B cell (primary cell): ENCODE measurements around the gene ZNF362. TPM values are rescaled to one million over a fixed set of nuclear protein-coding genes. Genes with fewer than 3 reads are reported as not detected.

Source experiments
- ATAC-seq: fragments of 200-7000 bp; cut with Tn5 transposase; one replicate; pipeline ENCODE4 v1.10.0; 2021; ENCODE audit warnings: low read depth, mild to moderate bottlenecking, moderate number of reproducible peaks, moderate library complexity
- CTCF ChIA-PET: fragments of 350-600 bp; sonication (Branson Sonifier 250); formaldehyde crosslinking; loops from one replicate; lab custom pipeline; 2021; ENCODE audit warnings: antibody characterized with exemption, inconsistent platforms; lab: Charles Lee
- POLR2A ChIA-PET: fragments of 350-600 bp; sonication (Branson Sonifier 250); formaldehyde crosslinking; loops from one replicate; lab custom pipeline; 2021; ENCODE audit warnings: antibody characterized with exemption; lab: Charles Lee
- DNase-seq: peaks from one replicate; pipeline ENCODE4 v3.0.0; 2013
- H2AFZ ChIP-seq: 2 replicates; pipeline ENCODE4 v1.6.1; 2012; ENCODE audit warnings: mild to moderate bottlenecking, low read depth, low read length; ENCODE audit not compliant: insufficient read depth, poor library complexity, severe bottlenecking
- H3K27ac ChIP-seq, 2 donors: 1 replicate in 1 of 2; 2 replicates in 1 of 2; pipeline ENCODE4 v1.5.1; 2012 to 2013; ENCODE audit warnings: low read length in 2 of 2, mild to moderate bottlenecking in 2 of 2, moderate library complexity in 1 of 2
- H3K27me3 ChIP-seq, 4 experiments: fragments of 200-600 bp in 1 of 4; sonication (generic) in 1 of 4; replicated peaks in 1 of 4; 1 replicate in 2 of 4; 2 replicates in 2 of 4; pipeline versions ENCODE4 v1.6.1 to v1.7.0; 2013 to 2016; ENCODE audit warnings: low read length in 3 of 4, mild to moderate bottlenecking in 2 of 4, mixed read lengths in 1 of 4, moderate library complexity in 1 of 4; ENCODE audit not compliant: insufficient read depth in 4 of 4, control insufficient read depth in 3 of 4; ENCODE audit errors: control extremely low read depth in 1 of 4
- H3K36me3 ChIP-seq, 2 experiments: replicated peaks in 1 of 2; 1 replicate in 1 of 2; 2 replicates in 1 of 2; pipeline versions ENCODE4 v1.6.1 to v1.7.1; 2013; ENCODE audit warnings: low read length in 1 of 2; ENCODE audit not compliant: insufficient read depth in 2 of 2, control insufficient read depth in 1 of 2; ENCODE audit errors: control extremely low read depth in 1 of 2, extremely low read depth in 1 of 2
- H3K4me1 ChIP-seq, 2 donors: fragments of 200-600 bp in 1 of 2; sonication (generic) in 1 of 2; 1 replicate in 1 of 2; 2 replicates in 1 of 2; pipeline versions ENCODE4 v1.5.1 to v1.6.1; 2013 to 2017; ENCODE audit warnings: low read length in 2 of 2; ENCODE audit not compliant: control insufficient read depth in 2 of 2, insufficient read depth in 2 of 2
- H3K4me2 ChIP-seq: replicated peaks from 2 replicates; pipeline ENCODE3; 2012; ENCODE audit warnings: mild to moderate bottlenecking, low read depth, low read length; ENCODE audit not compliant: poor library complexity, severe bottlenecking
- H3K4me3 ChIP-seq, 5 experiments: fragments of 200-600 bp in 1 of 5; sonication (generic) in 1 of 5; 1 replicate in 3 of 5; 2 replicates in 2 of 5; pipeline versions ENCODE4 v1.5.1 to v1.7.0; 2011 to 2016; ENCODE audit warnings: low read length in 4 of 5, mild to moderate bottlenecking in 4 of 5, low read depth in 2 of 5, control low read depth in 1 of 5, moderate library complexity in 1 of 5; ENCODE audit not compliant: insufficient read depth in 1 of 5; ENCODE audit errors: control extremely low read depth in 1 of 5, extremely low read depth in 1 of 5
- H3K79me2 ChIP-seq: fragments of 200-600 bp; sonication (generic); one replicate; pipeline ENCODE4 v1.6.0; 2016; ENCODE audit warnings: low read length; ENCODE audit not compliant: control insufficient read depth, insufficient read depth
- H3K9ac ChIP-seq: fragments of 200-600 bp; sonication (generic); 2 replicates; pipeline ENCODE4 v1.6.1; 2017; ENCODE audit warnings: mild to moderate bottlenecking, low read length, moderate library complexity
- H3K9me3 ChIP-seq, 3 donors: one replicate each; pipeline versions ENCODE4 v1.6.1 to v1.7.1; 2013; ENCODE audit warnings: low read length in 2 of 3; ENCODE audit not compliant: control insufficient read depth in 2 of 3, insufficient read depth in 1 of 3; ENCODE audit errors: control extremely low read depth in 1 of 3
- H4K20me1 ChIP-seq: 2 replicates; pipeline ENCODE4 v1.6.0; 2012; ENCODE audit warnings: mild to moderate bottlenecking, low read length; ENCODE audit not compliant: insufficient read depth, control insufficient read depth, poor library complexity, severe bottlenecking
- H3K27ac Mint-ChIP-seq: one replicate; pipeline ENCODE4 v1.8.0; 2021; ENCODE audit warnings: mixed read lengths
- H3K27me3 Mint-ChIP-seq: one replicate; pipeline ENCODE4 v1.8.0; 2021; ENCODE audit warnings: mixed read lengths
- H3K4me1 Mint-ChIP-seq: one replicate; pipeline ENCODE4 v1.8.0; 2021; ENCODE audit warnings: mixed read lengths
- H3K4me3 Mint-ChIP-seq: one replicate; pipeline ENCODE4 v1.8.0; 2021; ENCODE audit warnings: mixed read lengths
- H3K9me3 Mint-ChIP-seq: one replicate; pipeline ENCODE4 v1.8.0; 2022; ENCODE audit warnings: mixed read lengths; ENCODE audit not compliant: insufficient read depth
- EZH2 ChIP-seq: IDR thresholded peaks from 2 replicates; pipeline ENCODE4 v1.6.1; 2012; ENCODE audit warnings: borderline replicate concordance, low read depth, mild to moderate bottlenecking, moderate library complexity, low read length; ENCODE audit not compliant: insufficient read depth, poor library complexity, severe bottlenecking
- WGBS: methylation state at CpG from one replicate; pipeline ENCODE4 v1.1.5; 2013; ENCODE audit warnings: missing lambda C conversion rate; ENCODE audit not compliant: insufficient coverage; 5-methylcytosine and 5-hydroxymethylcytosine counted together
- intact Hi-C: fragments of 100-400 bp; cut with micrococcal nuclease; formaldehyde crosslinking; loops from one replicate; pipeline ENCODE4 v1.10.0; 2022
- polyA plus RNA-seq: library from polyadenylated mRNA; depleted of rRNA; stranded (reverse); fragments of >200 nt; gene quantifications from 2 replicates; pipeline ENCODE4 v1.2.3, GENCODE V29; 2012
- total RNA-seq, 2 donors: library from RNA; stranded (reverse); fragments of 120-200 nt in 1 of 2; gene quantifications; 1 replicate in 1 of 2; 2 replicates in 1 of 2; pipeline versions ENCODE4 v1.2.3 to v1.2.4, GENCODE V29; 2013 to 2022
- TF ChIP-seq, protein P1 (sequence below): fragments of 200-600 bp; IDR thresholded peaks from one replicate; pipeline ENCODE4 v1.8.0; 2022; ENCODE audit warnings: antibody characterized with exemption, mild to moderate bottlenecking

The ZNF362 gene
- total and polyA plus RNA-seq, 2 donors (not counting 1 experiment from before 2014, with no cell fraction given), result 14.0 to 20.4 TPM

DNA sequence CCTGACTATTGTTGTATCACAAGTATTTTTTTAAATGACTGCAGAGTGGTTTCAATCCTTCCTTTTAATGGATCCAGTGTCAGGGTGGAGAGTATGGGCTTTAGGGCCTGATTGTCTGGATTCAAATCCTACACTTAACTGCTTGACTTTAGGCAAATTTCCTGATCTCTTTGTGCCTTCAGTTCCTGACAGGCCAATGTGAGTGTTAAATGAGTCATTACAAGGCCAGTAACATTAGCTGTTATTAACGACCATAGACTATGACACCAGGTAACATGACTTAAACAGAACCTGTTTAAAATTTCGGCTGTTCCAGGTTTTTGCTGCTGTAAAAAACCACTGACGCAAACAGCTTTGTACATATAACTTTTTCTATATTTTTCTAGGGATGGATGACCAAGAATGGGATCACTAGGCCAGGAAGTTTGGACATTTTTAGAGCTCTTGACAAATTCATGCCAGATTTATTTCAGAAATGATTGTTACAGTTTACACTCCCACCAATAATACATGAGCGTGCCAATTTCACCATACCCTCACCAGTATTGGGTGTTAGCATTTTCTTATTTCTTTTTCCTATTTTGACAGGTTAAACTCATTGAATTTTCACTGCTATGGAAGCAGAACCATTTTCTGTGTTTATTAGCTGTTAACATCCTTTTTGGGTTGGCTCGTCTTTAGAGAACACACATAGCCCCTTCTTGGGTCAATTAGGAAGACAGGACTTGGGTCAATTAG is 11.3 kb downstream of the ZNF362 start:
- Mint-ChIP-seq H3K27ac (no peak overlapping the region), H3K4me3 (no peak overlapping the region), H3K27me3 (no peaks in the 10 kb centered on the region), H3K4me1 (peaks cover 9% of the 10 kb centered on the region), H3K9me3 (no peaks in the 10 kb centered on the region)
- intact Hi-C loops, result no loop called here
- Histone ChIP-seq H3K27me3 (no peaks in the 10 kb centered on the region), H3K9me3 (no peaks in the 10 kb centered on the region), H4K20me1 (peaks cover 68% of the 10 kb centered on the region), H3K27ac (no peak overlapping the region), H2AFZ (no peak overlapping the region), H3K9ac (no peak overlapping the region), H3K4me2 (no peak overlapping the region), H3K4me1 (no peaks in the 10 kb centered on the region), H3K4me3 (no peak overlapping the region), H3K36me3 (peaks cover 0 to 15% of the 10 kb centered on the region in 2 experiments), H3K79me2 (peaks cover 49% of the 10 kb centered on the region)
- no peak for ATAC-seq
- 100% methylated on average over 1 of the region's 5 CpGs for WGBS
- ChIA-PET CTCF (no interaction called here), POLR2A (no interaction called here)
- DNase-seq, result no peak
- TF ChIP-seq, protein P1, sequence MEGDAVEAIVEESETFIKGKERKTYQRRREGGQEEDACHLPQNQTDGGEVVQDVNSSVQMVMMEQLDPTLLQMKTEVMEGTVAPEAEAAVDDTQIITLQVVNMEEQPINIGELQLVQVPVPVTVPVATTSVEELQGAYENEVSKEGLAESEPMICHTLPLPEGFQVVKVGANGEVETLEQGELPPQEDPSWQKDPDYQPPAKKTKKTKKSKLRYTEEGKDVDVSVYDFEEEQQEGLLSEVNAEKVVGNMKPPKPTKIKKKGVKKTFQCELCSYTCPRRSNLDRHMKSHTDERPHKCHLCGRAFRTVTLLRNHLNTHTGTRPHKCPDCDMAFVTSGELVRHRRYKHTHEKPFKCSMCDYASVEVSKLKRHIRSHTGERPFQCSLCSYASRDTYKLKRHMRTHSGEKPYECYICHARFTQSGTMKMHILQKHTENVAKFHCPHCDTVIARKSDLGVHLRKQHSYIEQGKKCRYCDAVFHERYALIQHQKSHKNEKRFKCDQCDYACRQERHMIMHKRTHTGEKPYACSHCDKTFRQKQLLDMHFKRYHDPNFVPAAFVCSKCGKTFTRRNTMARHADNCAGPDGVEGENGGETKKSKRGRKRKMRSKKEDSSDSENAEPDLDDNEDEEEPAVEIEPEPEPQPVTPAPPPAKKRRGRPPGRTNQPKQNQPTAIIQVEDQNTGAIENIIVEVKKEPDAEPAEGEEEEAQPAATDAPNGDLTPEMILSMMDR, result no peak
- TF ChIP-seq EZH2, result no peak

DNA sequence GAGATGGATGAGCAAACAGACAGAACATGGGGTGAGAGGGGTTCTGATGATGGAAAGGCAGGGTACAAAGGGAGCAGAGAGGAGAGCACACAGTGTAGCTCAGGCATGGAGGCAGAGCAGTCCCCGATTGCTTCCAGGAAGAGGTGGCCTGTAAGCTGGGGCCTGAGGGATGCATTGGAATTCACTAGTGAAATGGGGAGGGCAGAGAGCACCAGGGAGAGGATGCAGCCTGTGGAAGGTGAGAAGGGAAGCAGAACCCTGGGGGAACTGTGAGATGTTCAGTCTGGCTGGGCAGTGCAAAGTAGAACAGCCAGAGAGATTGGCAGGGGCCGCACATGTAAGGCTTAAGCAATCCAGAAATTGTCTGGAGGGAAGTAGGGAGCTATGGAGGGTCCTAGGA is 12.2 kb downstream of the ZNF362 start:
- Histone ChIP-seq H3K4me3 (no peak overlapping the region), H3K79me2 (peaks cover 40% of the 10 kb centered on the region), H3K4me1 (peaks cover 0 to 4% of the 10 kb centered on the region in 2 donors), H3K9me3 (no peaks in the 10 kb centered on the region), H3K27me3 (no peaks in the 10 kb centered on the region), H3K27ac (no peak overlapping the region), H2AFZ (no peak overlapping the region), H3K4me2 (no peak overlapping the region), H3K9ac (no peak overlapping the region), H4K20me1 (peaks cover 69% of the 10 kb centered on the region), H3K36me3 (peaks cover 0 to 12% of the 10 kb centered on the region in 2 experiments)
- H3K27ac Mint-ChIP-seq, result no peak overlapping the region
- POLR2A ChIA-PET, result no interaction called here
- no peaks in the 10 kb centered on the region for H3K9me3 Mint-ChIP-seq
- peaks cover 16% of the 10 kb centered on the region for H3K4me1 Mint-ChIP-seq
- CTCF ChIA-PET, result no interaction called here
- 100% methylated on average over 2 of the region's 2 CpGs for WGBS
- H3K27me3 Mint-ChIP-seq, result no peaks in the 10 kb centered on the region
- intact Hi-C loops, result no loop called here
- no peak overlapping the region for H3K4me3 Mint-ChIP-seq
- no peak for ATAC-seq
- no peak for DNase-seq
- TF ChIP-seq, protein P1, result no peak
- no peak for TF ChIP-seq EZH2
